Astrocyte of the cerebellum (primary cell): ENCODE measurements around the gene ATP6V0A4.

Source experiments
- DNase-seq: peaks from one replicate; pipeline ENCODE4 v3.0.0-alpha.2; 2011; ENCODE audit warnings: low read depth
- H3K4me3 ChIP-seq: 2 replicates; pipeline ENCODE4 v1.5.1; 2011; ENCODE audit warnings: mild to moderate bottlenecking, low read depth, low read length, moderate library complexity
- in situ Hi-C: cut with HindIII; loops from 2 replicates; pipeline ENCODE4 v1.10.0; 2017; ENCODE audit warnings: low sequenced_read_pairs
- TF ChIP-seq, protein P1 (sequence below): IDR thresholded peaks from 2 replicates; pipeline ENCODE4 v1.5.1; 2012; ENCODE audit warnings: low read length, low read depth, moderate library complexity, mild to moderate bottlenecking; ENCODE audit errors: missing control alignments

Gene ATP6V0A4

DNA sequence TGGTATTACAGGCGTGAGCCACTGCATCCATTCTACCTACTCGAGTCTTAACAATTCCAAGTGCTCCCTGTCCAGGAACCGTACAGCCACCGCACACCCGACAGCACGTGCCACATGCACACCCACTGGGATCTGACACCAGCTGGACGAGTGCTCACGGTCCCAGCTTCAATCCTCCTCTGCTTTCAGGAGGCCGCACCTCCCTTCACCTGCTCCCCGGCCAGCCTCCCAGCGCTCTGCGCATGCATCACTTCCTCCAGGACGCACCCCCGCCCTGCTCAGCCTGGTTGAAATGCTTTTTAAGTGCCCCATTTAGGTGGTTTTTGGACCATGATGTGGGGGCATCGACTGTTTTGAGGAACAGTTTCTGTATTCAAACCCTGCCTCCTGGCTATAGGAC lies 47.5 kb downstream of the ATP6V0A4 start:
- DNase-seq, result no peak
- TF ChIP-seq, protein P1, sequence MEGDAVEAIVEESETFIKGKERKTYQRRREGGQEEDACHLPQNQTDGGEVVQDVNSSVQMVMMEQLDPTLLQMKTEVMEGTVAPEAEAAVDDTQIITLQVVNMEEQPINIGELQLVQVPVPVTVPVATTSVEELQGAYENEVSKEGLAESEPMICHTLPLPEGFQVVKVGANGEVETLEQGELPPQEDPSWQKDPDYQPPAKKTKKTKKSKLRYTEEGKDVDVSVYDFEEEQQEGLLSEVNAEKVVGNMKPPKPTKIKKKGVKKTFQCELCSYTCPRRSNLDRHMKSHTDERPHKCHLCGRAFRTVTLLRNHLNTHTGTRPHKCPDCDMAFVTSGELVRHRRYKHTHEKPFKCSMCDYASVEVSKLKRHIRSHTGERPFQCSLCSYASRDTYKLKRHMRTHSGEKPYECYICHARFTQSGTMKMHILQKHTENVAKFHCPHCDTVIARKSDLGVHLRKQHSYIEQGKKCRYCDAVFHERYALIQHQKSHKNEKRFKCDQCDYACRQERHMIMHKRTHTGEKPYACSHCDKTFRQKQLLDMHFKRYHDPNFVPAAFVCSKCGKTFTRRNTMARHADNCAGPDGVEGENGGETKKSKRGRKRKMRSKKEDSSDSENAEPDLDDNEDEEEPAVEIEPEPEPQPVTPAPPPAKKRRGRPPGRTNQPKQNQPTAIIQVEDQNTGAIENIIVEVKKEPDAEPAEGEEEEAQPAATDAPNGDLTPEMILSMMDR, result no peak
- no peak overlapping the region for H3K4me3 ChIP-seq
- in situ Hi-C loops, result no loop called here

DNA sequence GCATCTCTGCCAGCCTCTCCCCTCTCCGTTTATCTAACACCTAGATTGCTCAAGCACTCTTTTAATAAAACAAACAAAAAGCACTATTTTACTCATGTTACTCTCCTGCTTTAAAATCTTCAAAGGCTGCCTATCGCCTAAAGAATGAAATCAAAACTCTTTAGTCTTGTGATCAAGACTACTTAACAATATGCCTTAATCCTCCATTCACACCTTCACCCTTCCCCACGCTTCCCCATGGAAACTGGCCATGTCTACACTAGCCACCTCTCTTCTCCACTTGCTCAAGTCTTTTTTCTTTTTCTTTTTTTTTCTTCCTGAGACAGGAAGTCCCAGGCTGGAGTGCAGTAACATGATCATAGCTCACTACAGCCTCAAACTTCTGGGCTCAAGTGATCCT lies 48.0 kb downstream of the ATP6V0A4 start:
- TF ChIP-seq, protein P1, result no peak
- in situ Hi-C loops, result no loop called here
- no peak for DNase-seq
- no peak overlapping the region for H3K4me3 ChIP-seq

DNA sequence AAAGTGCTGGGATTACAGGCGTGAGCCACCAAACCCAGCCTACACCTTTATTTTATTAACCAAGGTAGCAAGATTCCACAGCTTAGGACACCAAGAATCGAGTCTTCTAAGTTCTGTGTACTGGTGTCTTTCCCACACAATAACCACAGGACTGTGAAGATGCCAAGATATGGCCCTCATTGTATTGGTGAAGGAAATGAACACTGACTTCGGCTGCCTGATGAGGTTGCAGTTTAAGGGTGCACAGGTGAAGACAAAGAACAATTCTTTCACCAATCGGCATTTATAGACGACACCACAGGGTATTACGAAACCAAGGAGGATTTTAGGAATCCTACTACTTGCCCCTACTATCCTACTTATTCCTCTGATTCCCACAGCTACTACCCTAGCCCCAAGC lies 49.3 kb downstream of the ATP6V0A4 start:
- in situ Hi-C loops, result no loop called here
- DNase-seq, result no peak
- TF ChIP-seq, protein P1, result no peak

DNA sequence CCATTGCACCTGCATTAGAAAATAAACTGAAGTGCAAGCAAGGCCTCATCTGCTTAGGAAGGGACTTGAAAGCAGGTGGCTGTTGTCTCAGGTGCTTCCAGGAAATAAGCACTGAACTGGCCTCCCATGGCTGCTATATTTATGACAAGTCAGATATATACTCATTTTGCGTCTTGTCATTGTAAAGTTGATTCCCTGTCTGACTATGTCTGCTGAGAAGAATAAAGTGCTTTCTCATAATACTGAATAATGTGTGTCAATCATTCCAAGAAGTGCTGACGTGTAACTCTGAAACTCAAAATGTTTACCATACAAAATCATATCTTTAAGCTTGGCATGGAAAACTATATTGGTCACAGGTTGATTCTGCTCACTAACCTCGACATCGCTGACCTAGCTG lies 51.9 kb downstream of the ATP6V0A4 start:
- no peak overlapping the region for H3K4me3 ChIP-seq
- in situ Hi-C loops, result no loop called here
- no peak for DNase-seq
- TF ChIP-seq, protein P1, result no peak

More for the DNA sequence above, 49.3 kb downstream of the ATP6V0A4 start:
- H3K4me3 ChIP-seq, result no peak overlapping the region

DNA sequence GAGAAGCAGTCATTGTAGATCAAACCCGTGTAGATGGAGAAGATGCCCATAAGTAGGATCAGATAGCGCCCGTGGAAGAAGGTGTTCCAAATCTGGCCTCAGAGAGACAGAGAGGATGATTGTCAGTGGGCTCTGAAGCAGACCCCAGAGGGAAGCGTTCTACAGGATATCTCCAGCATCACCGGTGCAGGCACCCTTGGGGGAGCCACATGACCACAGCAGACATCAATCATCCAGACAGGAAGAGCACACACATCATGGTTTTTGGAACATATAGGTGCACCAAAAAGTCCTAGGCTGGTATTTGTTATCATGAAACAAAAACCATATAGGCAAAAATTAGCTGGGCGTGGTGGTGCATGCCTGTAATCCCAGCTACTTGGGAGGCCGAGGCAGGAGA lies 52.8 kb downstream of the ATP6V0A4 start:
- in situ Hi-C loops, result no loop called here
- TF ChIP-seq, protein P1, result no peak
- no peak for DNase-seq
- H3K4me3 ChIP-seq, result no peak overlapping the region

DNA sequence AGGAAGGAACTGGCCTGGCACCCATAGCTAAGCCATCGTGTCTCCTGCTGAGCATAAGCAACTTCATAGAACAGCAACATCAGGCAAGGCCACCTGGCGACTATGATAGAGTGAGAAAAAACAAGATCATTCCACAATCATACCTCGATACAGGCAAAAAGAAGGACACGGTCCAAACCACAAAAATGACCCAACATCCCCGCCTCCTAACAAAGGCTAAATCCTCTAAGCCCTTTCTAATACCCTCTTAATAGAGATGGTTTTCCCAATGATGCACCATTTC lies 56.6 kb downstream of the ATP6V0A4 start:
- TF ChIP-seq, protein P1, result no peak
- in situ Hi-C loops, result no loop called here
- no peak for DNase-seq

DNA sequence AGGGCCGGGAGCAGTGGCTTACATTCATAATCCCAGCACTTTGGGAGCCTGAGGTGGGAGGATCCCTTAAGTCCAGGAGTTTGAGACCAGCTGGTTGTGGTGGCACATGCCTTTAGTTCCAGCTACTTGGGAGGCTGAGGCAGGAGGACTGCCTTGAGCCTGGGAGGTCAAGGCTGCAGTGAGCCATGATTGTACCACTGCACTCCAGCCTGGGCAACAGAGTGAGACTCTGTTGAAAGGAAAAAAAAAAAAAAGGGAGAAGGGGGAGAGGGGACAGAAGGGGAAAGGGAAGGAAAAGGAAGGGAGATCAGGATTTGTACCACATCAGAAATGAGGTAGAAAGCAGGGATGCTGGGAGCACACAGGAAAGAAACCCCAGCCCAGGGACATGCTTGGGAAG lies 58.1 kb downstream of the ATP6V0A4 start:
- TF ChIP-seq, protein P1, result no peak
- no peak for DNase-seq
- in situ Hi-C loops, result no loop called here
- H3K4me3 ChIP-seq, result no peak overlapping the region

More for the DNA sequence above, 56.6 kb downstream of the ATP6V0A4 start:
- H3K4me3 ChIP-seq, result no peak overlapping the region
